GM21786 (cell line): ENCODE measurements around the gene LDB3.
"Not testable (repeated sequence)": the region's sequence is repeated elsewhere in the genome, so short reads cannot be mapped to it uniquely, and the experiment has no call there.

ENCODE experiments used
- ATAC-seq: cut with Tn5 transposase; IDR thresholded peaks from one replicate; pipeline ENCODE4 v1.9.1; 2021; ENCODE audit not compliant: unreplicated experiment

The LDB3 gene, protein sequence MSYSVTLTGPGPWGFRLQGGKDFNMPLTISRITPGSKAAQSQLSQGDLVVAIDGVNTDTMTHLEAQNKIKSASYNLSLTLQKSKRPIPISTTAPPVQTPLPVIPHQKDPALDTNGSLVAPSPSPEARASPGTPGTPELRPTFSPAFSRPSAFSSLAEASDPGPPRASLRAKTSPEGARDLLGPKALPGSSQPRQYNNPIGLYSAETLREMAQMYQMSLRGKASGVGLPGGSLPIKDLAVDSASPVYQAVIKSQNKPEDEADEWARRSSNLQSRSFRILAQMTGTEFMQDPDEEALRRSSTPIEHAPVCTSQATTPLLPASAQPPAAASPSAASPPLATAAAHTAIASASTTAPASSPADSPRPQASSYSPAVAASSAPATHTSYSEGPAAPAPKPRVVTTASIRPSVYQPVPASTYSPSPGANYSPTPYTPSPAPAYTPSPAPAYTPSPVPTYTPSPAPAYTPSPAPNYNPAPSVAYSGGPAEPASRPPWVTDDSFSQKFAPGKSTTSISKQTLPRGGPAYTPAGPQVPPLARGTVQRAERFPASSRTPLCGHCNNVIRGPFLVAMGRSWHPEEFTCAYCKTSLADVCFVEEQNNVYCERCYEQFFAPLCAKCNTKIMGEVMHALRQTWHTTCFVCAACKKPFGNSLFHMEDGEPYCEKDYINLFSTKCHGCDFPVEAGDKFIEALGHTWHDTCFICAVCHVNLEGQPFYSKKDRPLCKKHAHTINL

GRCh38 chr10:86668297-86669165 is at the start of gene LDB3:
TSS of gene LDB3 (plus strand) at chr10:86668511. CDS start at chr10:86668692, 181 bp downstream.
- peak; percentile 58 for ATAC-seq

DNA sequence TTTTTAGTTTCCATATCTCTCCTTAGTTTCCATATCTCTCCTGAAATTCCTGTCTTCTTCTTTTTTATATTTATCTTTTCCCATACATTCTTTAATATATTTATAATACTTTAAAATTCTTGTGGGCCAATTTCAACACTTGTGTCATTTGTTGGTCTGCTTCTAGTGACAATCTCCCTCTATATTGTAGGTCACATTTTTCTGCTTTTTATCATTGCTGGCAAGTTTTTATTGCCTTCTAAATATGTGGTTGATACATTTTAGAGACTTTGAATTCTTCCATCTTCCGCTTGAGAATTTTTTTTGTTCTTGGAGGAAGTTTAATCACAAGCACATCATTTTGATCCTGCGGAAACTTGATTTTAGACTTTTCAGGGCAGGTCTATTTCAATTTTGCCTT is 40.0 kb upstream of the LDB3 start:
- ATAC-seq: no peak

- no peak for ATAC-seq
Observed at GRCh38 chr10:86630079-86630478, 38.2 kb upstream of the LDB3 start.

GRCh38 chr10:86632009-86632800 is 36.1 kb upstream of the LDB3 start:
- ATAC-seq: no peak

DNA sequence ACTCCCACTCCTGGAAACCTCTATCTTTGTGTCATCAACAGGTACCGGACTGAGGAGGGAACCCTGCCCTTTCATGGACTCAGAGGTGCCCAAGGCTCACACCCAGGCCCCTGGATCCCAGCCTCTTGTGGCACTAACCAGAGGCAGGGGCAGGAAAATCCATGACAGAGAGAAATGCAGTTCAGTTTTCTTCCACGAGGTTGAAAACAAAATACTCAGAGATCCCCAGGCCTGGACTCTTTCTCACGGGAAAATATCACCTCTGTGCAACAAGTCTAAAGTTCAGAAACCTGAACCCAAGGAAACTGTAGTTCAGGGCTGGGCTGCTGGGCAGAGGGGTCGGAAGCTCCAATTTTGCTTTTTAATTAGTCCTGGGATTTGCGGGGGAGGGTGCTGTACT is 35.4 kb upstream of the LDB3 start:
- ATAC-seq: no peak

GRCh38 chr10:86635402-86635801 is 32.9 kb upstream of the LDB3 start:
- ATAC-seq: no peak

GRCh38 chr10:86636311-86636710 is 32.0 kb upstream of the LDB3 start:
- ATAC-seq: no peak

- no peak for ATAC-seq
Observed at GRCh38 chr10:86642021-86642420, 26.3 kb upstream of the LDB3 start.

- no peak for ATAC-seq
Observed at GRCh38 chr10:86642499-86642898, 25.8 kb upstream of the LDB3 start.

DNA sequence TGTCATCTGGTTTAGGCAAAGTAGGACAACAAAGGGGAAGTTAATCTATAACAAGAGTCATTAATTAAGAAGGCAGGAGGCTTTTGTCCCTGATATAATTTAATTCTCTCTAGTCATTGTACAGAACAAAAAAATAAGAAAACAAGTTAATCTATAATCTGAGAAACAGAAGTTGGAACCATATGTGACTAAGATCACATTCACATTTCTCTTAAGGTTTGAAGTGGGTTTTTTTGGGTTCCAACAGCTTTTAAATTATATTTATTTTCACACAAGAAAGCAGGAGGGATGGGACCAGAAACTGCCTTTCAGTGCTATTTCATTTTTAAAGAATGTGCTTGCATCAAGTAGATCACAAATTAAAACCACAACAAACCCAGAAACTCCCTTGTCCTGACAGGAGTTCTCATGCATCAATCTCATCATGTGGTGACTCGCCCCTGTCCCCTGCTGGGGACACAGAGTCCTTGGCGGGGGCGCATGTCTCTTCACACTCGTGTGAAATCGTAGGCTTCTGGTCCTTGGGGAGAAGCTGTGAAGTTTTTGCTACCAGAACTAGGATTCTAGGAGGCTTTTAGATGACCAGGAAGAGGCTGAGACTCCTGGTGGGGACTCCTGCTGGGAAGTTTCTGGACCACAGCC is 24.0 kb upstream of the LDB3 start:
- ATAC-seq: peak; percentile 41

DNA sequence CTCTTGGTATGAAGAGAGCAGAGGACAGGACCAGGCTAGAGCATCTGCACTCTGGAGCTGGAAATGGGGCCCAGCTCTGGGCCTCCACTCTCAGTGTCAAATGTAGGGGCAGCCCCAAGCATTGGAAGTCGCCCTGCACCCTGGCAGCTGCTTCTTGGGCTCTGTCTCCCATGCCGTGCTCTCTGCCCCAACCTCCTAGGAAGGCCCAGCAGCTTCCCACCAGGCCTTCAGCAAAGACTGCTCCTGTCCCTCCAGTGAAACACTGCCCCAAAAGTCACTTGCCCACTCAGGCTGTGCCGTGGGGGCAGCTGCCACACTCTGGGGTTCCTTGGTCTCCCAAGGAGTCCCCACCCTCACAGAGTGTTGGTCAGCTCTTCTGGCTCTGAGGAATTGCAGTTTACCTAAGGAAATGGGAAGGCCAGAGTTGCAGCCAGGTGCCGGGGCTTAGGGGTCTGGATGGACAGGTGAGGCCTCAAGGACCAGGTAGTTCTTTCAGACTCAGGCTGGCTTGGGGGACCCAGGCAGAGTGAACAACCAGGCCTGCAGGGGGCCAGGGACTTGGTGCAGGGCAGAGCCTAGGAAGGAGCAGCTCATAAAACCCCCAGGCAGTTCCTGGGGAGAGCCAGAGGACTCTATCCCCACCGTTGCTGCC is 23.4 kb upstream of the LDB3 start:
- peak; percentile 25 for ATAC-seq

DNA sequence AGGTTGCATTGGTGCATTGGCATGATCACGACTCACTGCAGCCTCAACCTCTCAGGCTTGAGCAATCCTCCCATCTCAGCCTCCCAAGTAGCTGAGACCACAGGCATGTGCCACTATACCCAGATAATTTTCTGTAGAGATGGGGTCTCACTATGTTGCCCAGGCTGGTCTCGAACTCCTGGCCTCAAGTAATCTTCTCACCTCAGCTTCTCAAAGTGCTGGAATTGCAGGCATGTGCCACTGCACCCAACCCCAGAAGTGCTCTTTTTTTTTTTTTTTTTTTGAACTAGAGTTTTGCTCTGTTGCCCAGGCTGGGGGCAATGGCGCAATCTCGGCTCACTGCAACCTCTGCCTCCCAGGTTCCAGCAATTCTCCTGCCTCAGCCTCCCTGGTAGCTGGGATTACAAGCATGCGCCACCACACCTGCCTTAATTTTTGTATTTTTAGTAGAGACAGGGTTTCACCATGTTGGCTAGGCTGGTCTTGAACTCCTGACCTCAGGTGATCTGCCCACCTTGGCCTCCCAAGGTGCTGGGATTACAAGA is 22.6 kb upstream of the LDB3 start:
- not testable (repeated sequence) for ATAC-seq

- ATAC-seq: no peak
Observed at GRCh38 chr10:86646532-86646931, 21.8 kb upstream of the LDB3 start.

DNA sequence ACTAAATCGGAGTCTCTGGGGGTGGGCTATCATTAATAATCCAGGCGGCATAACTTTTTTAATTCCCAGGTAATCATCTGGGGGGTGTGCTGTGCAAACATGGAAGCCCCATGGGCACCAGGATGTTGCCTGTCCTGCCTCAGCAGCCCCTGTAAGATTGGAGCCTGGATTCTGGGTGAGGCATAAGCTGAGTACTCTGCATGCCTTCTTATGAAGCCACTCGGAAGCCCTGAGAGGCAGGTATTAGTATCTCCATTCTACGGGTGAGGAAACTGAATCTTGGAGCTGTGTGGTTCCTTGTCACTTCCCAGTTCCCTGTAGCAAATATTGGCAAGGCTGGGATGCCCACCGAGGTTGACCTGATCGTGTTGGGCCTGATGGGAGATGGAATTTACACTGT is 21.4 kb upstream of the LDB3 start:
- no peak for ATAC-seq

GRCh38 chr10:86647773-86648703 is 20.3 kb upstream of the LDB3 start:
- no peak for ATAC-seq

- ATAC-seq: no peak
Observed at GRCh38 chr10:86648704-86649427, 19.4 kb upstream of the LDB3 start.

DNA sequence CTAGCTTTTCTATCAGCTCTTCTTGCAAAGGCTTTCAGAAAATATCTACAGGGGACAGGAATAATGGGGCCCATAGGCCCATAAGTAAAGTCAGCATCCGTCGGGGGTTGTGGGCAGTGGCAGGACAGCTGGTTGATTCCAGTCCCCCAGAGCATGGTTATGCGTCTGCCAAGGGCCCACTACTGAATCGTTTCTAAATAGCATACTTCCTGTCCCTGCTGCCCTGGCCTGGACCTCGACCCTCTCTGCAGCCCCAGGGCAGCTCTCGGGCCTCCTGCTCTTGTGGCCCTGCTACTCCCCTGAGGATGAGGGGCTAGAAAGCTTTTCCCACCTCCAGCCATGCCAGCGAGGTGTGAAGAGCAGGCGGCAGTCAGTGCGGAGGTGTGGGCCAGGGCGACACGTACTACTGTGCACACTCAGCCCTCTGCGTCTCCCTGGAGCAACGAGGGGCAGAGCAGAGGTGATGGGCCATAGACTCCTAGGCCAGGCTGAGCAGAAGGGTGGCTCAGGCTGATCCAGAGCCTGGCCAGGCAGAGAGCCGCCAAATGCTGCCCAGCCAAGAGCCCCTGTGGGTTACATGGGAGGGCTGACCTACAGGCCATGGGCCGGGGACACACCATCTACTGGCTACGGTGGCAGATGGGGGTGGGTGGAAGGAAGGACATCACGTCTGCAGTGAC is 18.7 kb upstream of the LDB3 start:
- no peak for ATAC-seq
